SK-N-SH (cell line): Measurements from ENCODE around the gene TNPO2. TPM values are rescaled to one million over a fixed set of nuclear protein-coding genes. Genes with fewer than 3 reads are reported as not detected.

Experiments
- CTCF ChIA-PET: fragments of 300-600, 350-600 bp; formaldehyde crosslinking; extraction: SDS; loops from one replicate; lab custom pipeline; 2021; lab: Yijun Ruan, JAX
- POLR2A ChIA-PET: fragments of 350-600 bp; sonication (Branson Sonifier 250); formaldehyde crosslinking; extraction: SDS; loops from one replicate; lab custom pipeline; 2020; ENCODE audit warnings: antibody characterized with exemption, inconsistent platforms; lab: Yijun Ruan, JAX
- DNase-seq: peaks from one replicate; pipeline ENCODE4 v3.0.0; 2012
- H2AFZ ChIP-seq: fragments of 200-600 bp; sonication (generic); 2 replicates; pipeline ENCODE4 v1.8.1; 2016; ENCODE audit warnings: antibody characterized with exemption, mild to moderate bottlenecking, low read depth
- H3F3A ChIP-seq: fragments of 200-600 bp; sonication (generic); replicated peaks from 2 replicates; pipeline ENCODE3; 2016; ENCODE audit warnings: antibody characterized with exemption, mild to moderate bottlenecking; ENCODE audit not compliant: insufficient read depth
- H3K27ac ChIP-seq, 2 experiments: fragments of 200-500 bp in 1 of 2; fragments of 200-600 bp in 1 of 2; sonication (Bioruptor generic) in 1 of 2; sonication (generic), shearing (Covaris generic) in 1 of 2; 2 replicates each; pipeline versions ENCODE4 v1.5.1 to v1.6.1; 2014 to 2016; ENCODE audit warnings: low read depth in 2 of 2, inconsistent platforms in 1 of 2, low read length in 1 of 2, mild to moderate bottlenecking in 1 of 2, mixed read lengths in 1 of 2
- H3K27me3 ChIP-seq: fragments of 200-600 bp; sonication (generic), shearing (Covaris generic); 2 replicates; pipeline ENCODE4 v1.6.1; 2016; ENCODE audit warnings: mixed run types; ENCODE audit not compliant: insufficient read depth
- H3K36me3 ChIP-seq, 2 experiments: fragments of 200-500 bp in 1 of 2; fragments of 200-600 bp in 1 of 2; sonication (Bioruptor generic) in 1 of 2; sonication (generic) in 1 of 2; replicated peaks in 1 of 2; 2 replicates each; pipeline versions ENCODE3 to v1.5.1; 2014 to 2016; ENCODE audit warnings: low read length in 1 of 2, mild to moderate bottlenecking in 1 of 2; ENCODE audit not compliant: insufficient read depth in 2 of 2, control insufficient read depth in 1 of 2
- H3K4me1 ChIP-seq, 2 experiments: fragments of 200-500 bp in 1 of 2; fragments of 200-600 bp in 1 of 2; sonication (Bioruptor generic) in 1 of 2; sonication (generic), shearing (Covaris generic) in 1 of 2; 2 replicates each; pipeline versions ENCODE4 v1.5.1 to v1.6.1; 2014 to 2016; ENCODE audit warnings: low read depth in 1 of 2, low read length in 1 of 2, mixed run types in 1 of 2; ENCODE audit not compliant: insufficient read depth in 2 of 2, control insufficient read depth in 1 of 2
- H3K4me2 ChIP-seq: fragments of 200-600 bp; sonication (generic), shearing (Covaris generic); 2 replicates; pipeline ENCODE4 v1.6.1; 2017; ENCODE audit warnings: mixed run types
- H3K4me3 ChIP-seq, 2 experiments: fragments of 200-500 bp in 1 of 2; fragments of 200-600 bp in 1 of 2; sonication (Bioruptor generic) in 1 of 2; sonication (generic), shearing (Covaris generic) in 1 of 2; 2 replicates each; pipeline versions ENCODE4 v1.5.1 to v1.8.1; 2014 to 2016; ENCODE audit warnings: low read depth in 2 of 2, inconsistent platforms in 1 of 2, low read length in 1 of 2, mild to moderate bottlenecking in 1 of 2, mixed read lengths in 1 of 2, moderate library complexity in 1 of 2
- H3K79me2 ChIP-seq: fragments of 200-600 bp; sonication (generic); 2 replicates; pipeline ENCODE4 v1.8.1; 2017; ENCODE audit warnings: mild to moderate bottlenecking; ENCODE audit not compliant: insufficient read depth
- H3K9ac ChIP-seq: fragments of 200-600 bp; sonication (generic); 2 replicates; pipeline ENCODE4 v1.6.1; 2017; ENCODE audit warnings: mixed run types
- H3K9me2 ChIP-seq: fragments of 200-600 bp; sonication (generic); 2 replicates; pipeline ENCODE4 v1.6.1; 2017; ENCODE audit warnings: mixed run types
- H3K9me3 ChIP-seq: fragments of 200-600 bp; sonication (generic); 2 replicates; pipeline ENCODE4 v1.6.1; 2017; ENCODE audit warnings: mixed run types, mild to moderate bottlenecking, moderate library complexity
- H4K20me1 ChIP-seq: fragments of 200-600 bp; sonication (generic); 2 replicates; pipeline ENCODE4 v1.6.1; 2017; ENCODE audit warnings: mild to moderate bottlenecking, mixed run types; ENCODE audit not compliant: insufficient read depth
- CHD2 ChIP-seq: fragments of 150-350 bp; IDR thresholded peaks from 2 replicates; pipeline ENCODE4 v1.6.1; 2018; ENCODE audit warnings: low read length; ENCODE audit not compliant: partially characterized antibody
- ELF1 ChIP-seq: IDR thresholded peaks from 2 replicates; pipeline ENCODE4 v1.4.0; 2012
- FOXJ3 ChIP-seq: sonication (generic); formaldehyde crosslinking; IDR thresholded peaks from 2 replicates; pipeline ENCODE4 v1.5.1; 2020; ENCODE audit warnings: mild to moderate bottlenecking, missing genetic modification reagents
- GATA2 ChIP-seq: sonication (generic); formaldehyde crosslinking; IDR thresholded peaks from 2 replicates; pipeline ENCODE4 v1.5.0; 2020; ENCODE audit warnings: mild to moderate bottlenecking, missing genetic modification reagents
- JUND ChIP-seq: IDR thresholded peaks from 2 replicates; pipeline ENCODE4 v1.4.0; 2012
- MEF2A ChIP-seq: IDR thresholded peaks from 2 replicates; pipeline ENCODE4 v1.4.0; 2012; ENCODE audit warnings: low read depth, borderline replicate concordance
- MXI1 ChIP-seq: IDR thresholded peaks from 2 replicates; pipeline ENCODE4 v1.6.1; 2012; ENCODE audit warnings: mild to moderate bottlenecking, low read depth, low read length, improper control_type of control experiment
- NFIC ChIP-seq: IDR thresholded peaks from 2 replicates; pipeline ENCODE4 v1.4.0; 2012; ENCODE audit warnings: borderline replicate concordance
- RAD21 ChIP-seq: IDR thresholded peaks from 2 replicates; pipeline ENCODE4 v1.6.1; 2012; ENCODE audit warnings: mild to moderate bottlenecking, low read length
- SIN3A ChIP-seq: IDR thresholded peaks from 2 replicates; pipeline ENCODE4 v1.6.1; 2012; ENCODE audit warnings: low read depth, mild to moderate bottlenecking, low read length, moderate library complexity, borderline replicate concordance
- YY1 ChIP-seq: IDR thresholded peaks from 2 replicates; pipeline ENCODE4 v1.4.0; 2012; ENCODE audit warnings: low read depth, mild to moderate bottlenecking
- WGBS: methylation state at CpG from one replicate; pipeline ENCODE4 v1.1.6; 2017; ENCODE audit warnings: low lambda C conversion rate; 5-methylcytosine and 5-hydroxymethylcytosine counted together
- polyA plus RNA-seq, 3 experiments: library from polyadenylated mRNA; depleted of rRNA; stranded (reverse); fragments of >200 nt; gene quantifications; 2 replicates each; pipeline ENCODE4 v1.2.3, GENCODE V29; 2012
- TF ChIP-seq, protein P1 (sequence below): IDR thresholded peaks from 2 replicates; pipeline ENCODE4 v1.4.0; 2012; ENCODE audit warnings: low read depth, borderline replicate concordance
- TF ChIP-seq, protein P2 (sequence below): IDR thresholded peaks from 2 replicates; pipeline ENCODE4; 2012
- TF ChIP-seq, protein P3 (sequence below): fragments of 150-350 bp; IDR thresholded peaks from 2 replicates; pipeline ENCODE4 v1.6.1; 2016; ENCODE audit warnings: mild to moderate bottlenecking, low read depth, low read length
- TF ChIP-seq, protein P4 (sequence below): fragments of 200-600 bp; sonication (generic); IDR thresholded peaks from 2 replicates; pipeline ENCODE4 v1.6.1; 2017; ENCODE audit warnings: antibody characterized with exemption, mild to moderate bottlenecking, moderate library complexity

Gene TNPO2
- polyA plus RNA-seq, 1 of the 3 experiments (the other 2 are of a cell fraction) = 82.4 TPM

DNA sequence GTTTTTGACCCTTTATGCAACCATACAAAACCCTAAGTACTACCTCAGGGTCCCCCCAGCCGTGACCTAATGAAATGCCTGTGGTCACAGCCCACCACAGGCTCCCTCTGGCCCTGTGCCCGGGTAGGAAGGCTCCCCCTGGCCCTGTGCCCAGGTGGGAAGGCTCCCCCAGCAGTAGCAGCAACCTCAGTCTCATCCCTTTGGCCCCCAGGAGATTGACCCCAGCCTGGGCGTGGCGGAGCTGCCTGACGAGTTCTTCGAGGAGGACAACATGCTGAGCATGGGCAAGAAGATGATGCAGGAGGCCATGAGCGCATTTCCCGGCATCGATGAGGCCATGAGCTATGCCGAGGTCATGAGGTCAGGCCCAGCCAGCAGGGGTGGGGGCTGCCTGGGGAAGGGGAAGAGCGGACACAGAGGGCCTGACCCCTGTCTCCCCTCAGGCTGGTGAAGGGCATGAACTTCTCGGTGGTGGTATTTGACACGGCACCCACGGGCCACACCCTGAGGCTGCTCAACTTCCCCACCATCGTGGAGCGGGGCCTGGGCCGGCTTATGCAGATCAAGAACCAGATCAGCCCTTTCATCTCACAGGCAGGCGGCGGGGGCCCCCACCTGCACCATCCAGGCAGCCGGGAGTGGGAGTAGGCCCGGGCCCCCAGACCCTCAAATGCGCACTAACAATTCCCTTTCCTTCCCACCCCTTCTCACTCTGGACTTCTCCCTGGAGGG is 21.6 kb upstream of the TNPO2 start:
- Histone ChIP-seq H3K4me2 (no peak overlapping the region), H3K27ac (no peak overlapping the region), H3K79me2 (no peaks in the 10 kb centered on the region), H3K4me3 (no peak overlapping the region), H2AFZ (no peak overlapping the region), H3K27me3 (peaks cover 7% of the 10 kb centered on the region; the same call in 1 of the 2 replicates), H3K9me3 (no peaks in the 10 kb centered on the region), H3K9me2 (no peaks in the 10 kb centered on the region), H3F3A (no peaks in the 10 kb centered on the region), H3K4me1 (peaks cover 0 to 7% of the 10 kb centered on the region in 2 experiments), H3K9ac (no peak overlapping the region), H4K20me1 (no peaks in the 10 kb centered on the region), H3K36me3 (peaks cover 6 to 21% of the 10 kb centered on the region in 2 experiments)
- DNase-seq = no peak
- TF ChIP-seq, protein P1, sequence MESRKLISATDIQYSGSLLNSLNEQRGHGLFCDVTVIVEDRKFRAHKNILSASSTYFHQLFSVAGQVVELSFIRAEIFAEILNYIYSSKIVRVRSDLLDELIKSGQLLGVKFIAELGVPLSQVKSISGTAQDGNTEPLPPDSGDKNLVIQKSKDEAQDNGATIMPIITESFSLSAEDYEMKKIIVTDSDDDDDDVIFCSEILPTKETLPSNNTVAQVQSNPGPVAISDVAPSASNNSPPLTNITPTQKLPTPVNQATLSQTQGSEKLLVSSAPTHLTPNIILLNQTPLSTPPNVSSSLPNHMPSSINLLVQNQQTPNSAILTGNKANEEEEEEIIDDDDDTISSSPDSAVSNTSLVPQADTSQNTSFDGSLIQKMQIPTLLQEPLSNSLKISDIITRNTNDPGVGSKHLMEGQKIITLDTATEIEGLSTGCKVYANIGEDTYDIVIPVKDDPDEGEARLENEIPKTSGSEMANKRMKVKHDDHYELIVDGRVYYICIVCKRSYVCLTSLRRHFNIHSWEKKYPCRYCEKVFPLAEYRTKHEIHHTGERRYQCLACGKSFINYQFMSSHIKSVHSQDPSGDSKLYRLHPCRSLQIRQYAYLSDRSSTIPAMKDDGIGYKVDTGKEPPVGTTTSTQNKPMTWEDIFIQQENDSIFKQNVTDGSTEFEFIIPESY = no peak
- no peak for TF ChIP-seq JUND
- TF ChIP-seq, protein P2, sequence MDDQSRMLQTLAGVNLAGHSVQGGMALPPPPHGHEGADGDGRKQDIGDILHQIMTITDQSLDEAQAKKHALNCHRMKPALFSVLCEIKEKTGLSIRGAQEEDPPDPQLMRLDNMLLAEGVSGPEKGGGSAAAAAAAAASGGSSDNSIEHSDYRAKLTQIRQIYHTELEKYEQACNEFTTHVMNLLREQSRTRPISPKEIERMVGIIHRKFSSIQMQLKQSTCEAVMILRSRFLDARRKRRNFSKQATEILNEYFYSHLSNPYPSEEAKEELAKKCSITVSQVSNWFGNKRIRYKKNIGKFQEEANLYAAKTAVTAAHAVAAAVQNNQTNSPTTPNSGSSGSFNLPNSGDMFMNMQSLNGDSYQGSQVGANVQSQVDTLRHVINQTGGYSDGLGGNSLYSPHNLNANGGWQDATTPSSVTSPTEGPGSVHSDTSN = no peak
- 0 out of 2 replicates have a peak, but pooled peaks have one; percentile 12 for TF ChIP-seq NFIC
- no peak for TF ChIP-seq RAD21
- TF ChIP-seq GATA2 (CRISPR knock-in tag) = no peak
- ChIA-PET CTCF (interaction anchor here (1.2 to 23.9 kb wide), 3 partner anchors 16 to 102 kb away, joined by 3 to 273 read pairs (median 5); no protein-coding TSS in a partner anchor), POLR2A (no interaction called here)
- 90% methylated on average over 8 of the region's 22 CpGs for WGBS

DNA sequence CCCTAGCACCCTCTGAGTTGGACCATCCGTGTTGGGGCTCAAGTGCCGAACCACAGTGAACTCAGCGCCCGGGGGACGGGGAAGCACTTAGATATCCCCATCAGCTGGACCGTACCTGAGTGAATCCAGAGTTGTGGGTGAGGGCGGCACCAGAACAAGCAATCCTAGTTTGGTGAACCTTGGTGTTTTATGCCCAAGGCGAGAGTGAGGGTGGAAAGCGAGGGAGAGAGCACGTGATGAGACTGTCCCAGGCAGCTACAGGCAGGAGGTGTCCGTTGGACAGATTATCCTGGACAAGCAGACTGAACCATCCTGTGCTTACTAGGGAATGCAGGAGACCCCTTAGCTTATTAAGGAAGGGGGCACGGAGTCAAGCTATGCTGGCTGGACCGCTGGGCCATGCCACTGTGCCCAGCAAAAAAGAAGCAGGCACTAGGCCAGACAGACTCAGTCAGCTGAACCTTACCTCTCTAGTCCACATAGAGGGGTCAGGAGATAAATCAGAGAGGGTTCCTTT is 14.2 kb upstream of the TNPO2 start:
- H2AFZ ChIP-seq = peak overlapping the region; percentile 82; the same call in 1 of the 2 replicates
- H3K27me3 ChIP-seq = no peaks in the 10 kb centered on the region
- peak overlapping the region; percentile 83 to 84 for H3K4me3 ChIP-seq
- peak overlapping the region; percentile 96 for H3K4me2 ChIP-seq
- H3K27ac ChIP-seq = peak overlapping the region in 1 of 2 experiments; percentile 84; a peak in 2 of 4 replicates
- WGBS = 10% methylated on average over 13 of the region's 13 CpGs
- DNase-seq = no peak
- peaks cover 35% of the 10 kb centered on the region for H3K79me2 ChIP-seq
- POLR2A ChIA-PET = interaction anchor here (1.1 to 1.2 kb wide), 2 partner anchors 12 to 16 kb away, joined by 3 to 5 read pairs; no protein-coding TSS in a partner anchor
- no peaks in the 10 kb centered on the region for H3K9me2 ChIP-seq
- peaks cover 6 to 11% of the 10 kb centered on the region in 2 experiments for H3K36me3 ChIP-seq
- H3K4me1 ChIP-seq = peaks cover 4 to 23% of the 10 kb centered on the region in 2 experiments; a peak in 1 of 4 replicates
- peak overlapping the region; percentile 81 for H3K9ac ChIP-seq
- peaks cover 10% of the 10 kb centered on the region for H4K20me1 ChIP-seq
- H3F3A ChIP-seq = peaks cover 20% of the 10 kb centered on the region
- no peaks in the 10 kb centered on the region for H3K9me3 ChIP-seq
- CTCF ChIA-PET = interaction anchor here (0.9 to 23.9 kb wide), 6 partner anchors 9 to 64 kb away, joined by 3 to 273 read pairs (median 7); partner anchors contain the start of genes PRDX2 and THSD8
- TF ChIP-seq FOXJ3 (CRISPR knock-in tag) = no peak
- TF ChIP-seq, protein P2 = no peak
- no peak for TF ChIP-seq MXI1
- TF ChIP-seq, protein P3, sequence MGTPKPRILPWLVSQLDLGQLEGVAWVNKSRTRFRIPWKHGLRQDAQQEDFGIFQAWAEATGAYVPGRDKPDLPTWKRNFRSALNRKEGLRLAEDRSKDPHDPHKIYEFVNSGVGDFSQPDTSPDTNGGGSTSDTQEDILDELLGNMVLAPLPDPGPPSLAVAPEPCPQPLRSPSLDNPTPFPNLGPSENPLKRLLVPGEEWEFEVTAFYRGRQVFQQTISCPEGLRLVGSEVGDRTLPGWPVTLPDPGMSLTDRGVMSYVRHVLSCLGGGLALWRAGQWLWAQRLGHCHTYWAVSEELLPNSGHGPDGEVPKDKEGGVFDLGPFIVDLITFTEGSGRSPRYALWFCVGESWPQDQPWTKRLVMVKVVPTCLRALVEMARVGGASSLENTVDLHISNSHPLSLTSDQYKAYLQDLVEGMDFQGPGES = no peak
- TF ChIP-seq SIN3A = no peak
- TF ChIP-seq, protein P1 = no peak
- no peak for TF ChIP-seq YY1
- TF ChIP-seq ELF1 = no peak
- TF ChIP-seq CHD2 = no peak
- no peak for TF ChIP-seq JUND
- TF ChIP-seq, protein P4, sequence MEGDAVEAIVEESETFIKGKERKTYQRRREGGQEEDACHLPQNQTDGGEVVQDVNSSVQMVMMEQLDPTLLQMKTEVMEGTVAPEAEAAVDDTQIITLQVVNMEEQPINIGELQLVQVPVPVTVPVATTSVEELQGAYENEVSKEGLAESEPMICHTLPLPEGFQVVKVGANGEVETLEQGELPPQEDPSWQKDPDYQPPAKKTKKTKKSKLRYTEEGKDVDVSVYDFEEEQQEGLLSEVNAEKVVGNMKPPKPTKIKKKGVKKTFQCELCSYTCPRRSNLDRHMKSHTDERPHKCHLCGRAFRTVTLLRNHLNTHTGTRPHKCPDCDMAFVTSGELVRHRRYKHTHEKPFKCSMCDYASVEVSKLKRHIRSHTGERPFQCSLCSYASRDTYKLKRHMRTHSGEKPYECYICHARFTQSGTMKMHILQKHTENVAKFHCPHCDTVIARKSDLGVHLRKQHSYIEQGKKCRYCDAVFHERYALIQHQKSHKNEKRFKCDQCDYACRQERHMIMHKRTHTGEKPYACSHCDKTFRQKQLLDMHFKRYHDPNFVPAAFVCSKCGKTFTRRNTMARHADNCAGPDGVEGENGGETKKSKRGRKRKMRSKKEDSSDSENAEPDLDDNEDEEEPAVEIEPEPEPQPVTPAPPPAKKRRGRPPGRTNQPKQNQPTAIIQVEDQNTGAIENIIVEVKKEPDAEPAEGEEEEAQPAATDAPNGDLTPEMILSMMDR = no peak
- no peak for TF ChIP-seq NFIC
- TF ChIP-seq MEF2A = no peak
